IPS-15b (cell line): ENCODE data around the gene ISLR.

Experiments used
- H3K27me3 ChIP-seq: one replicate; pipeline ENCODE4 v1.6.1; 2013; ENCODE audit warnings: low read length; ENCODE audit not compliant: control insufficient read depth, insufficient read depth
- H3K36me3 ChIP-seq: one replicate; pipeline ENCODE4 v1.6.1; 2013; ENCODE audit warnings: low read length; ENCODE audit not compliant: control insufficient read depth, insufficient read depth
- H3K4me1 ChIP-seq: one replicate; pipeline ENCODE4 v1.6.1; 2013; ENCODE audit warnings: mild to moderate bottlenecking, low read length; ENCODE audit not compliant: control insufficient read depth, insufficient read depth
- H3K4me3 ChIP-seq: one replicate; pipeline ENCODE4 v1.5.1; 2013; ENCODE audit warnings: low read depth, low read length
- H3K9ac ChIP-seq: one replicate; pipeline ENCODE4 v1.6.1; 2013; ENCODE audit warnings: low read depth, mild to moderate bottlenecking, low read length
- H3K9me3 ChIP-seq: one replicate; pipeline ENCODE4 v1.6.1; 2013; ENCODE audit warnings: mild to moderate bottlenecking, low read length; ENCODE audit not compliant: control insufficient read depth, insufficient read depth

ISLR gene

DNA sequence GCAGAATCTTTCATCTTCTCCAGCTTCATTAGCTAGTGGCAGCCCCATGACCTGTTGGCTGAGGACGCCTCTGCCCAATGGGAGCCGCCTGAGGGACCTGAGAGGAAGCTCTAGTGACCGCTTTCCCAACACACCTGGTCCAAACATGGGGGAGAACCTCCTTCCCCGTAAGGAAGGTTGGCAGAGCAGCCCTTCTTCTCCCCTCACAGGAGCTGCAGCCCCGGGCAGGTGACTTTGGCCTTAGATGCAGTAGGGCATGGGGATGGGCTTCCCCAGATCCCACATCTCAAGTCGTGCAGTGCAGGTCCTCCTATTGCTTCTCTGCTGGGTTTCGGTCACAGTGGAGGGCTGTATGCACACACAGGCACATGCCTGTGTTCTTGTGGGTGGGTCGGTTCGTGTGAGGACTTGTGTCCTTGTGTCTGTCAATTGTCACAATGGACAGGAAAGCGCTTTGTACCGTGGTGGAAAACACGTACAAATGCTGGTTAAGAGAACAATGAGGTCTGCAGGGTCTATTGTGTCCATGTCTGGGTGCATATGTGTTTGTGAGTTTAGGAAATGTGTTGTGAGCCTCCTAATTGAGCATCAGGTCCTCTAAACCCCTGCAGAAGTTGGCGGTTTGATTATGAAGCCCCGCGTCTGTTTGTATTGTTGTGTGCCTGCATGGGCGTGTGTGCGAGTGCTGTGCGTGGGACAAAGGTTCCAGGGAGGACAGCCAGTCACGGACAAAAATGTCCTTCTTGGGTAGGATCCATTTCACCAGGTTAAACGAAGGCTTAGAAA, 41.7 kb upstream of the ISLR start:
- peak overlapping the region; percentile 55 for H3K4me3 ChIP-seq
- H3K9me3 ChIP-seq, result no peaks in the 10 kb centered on the region
- H3K4me1 ChIP-seq, result peaks cover 27% of the 10 kb centered on the region
- H3K27me3 ChIP-seq, result peaks cover 91% of the 10 kb centered on the region
- H3K9ac ChIP-seq, result no peak overlapping the region
- peaks cover 2% of the 10 kb centered on the region for H3K36me3 ChIP-seq

DNA sequence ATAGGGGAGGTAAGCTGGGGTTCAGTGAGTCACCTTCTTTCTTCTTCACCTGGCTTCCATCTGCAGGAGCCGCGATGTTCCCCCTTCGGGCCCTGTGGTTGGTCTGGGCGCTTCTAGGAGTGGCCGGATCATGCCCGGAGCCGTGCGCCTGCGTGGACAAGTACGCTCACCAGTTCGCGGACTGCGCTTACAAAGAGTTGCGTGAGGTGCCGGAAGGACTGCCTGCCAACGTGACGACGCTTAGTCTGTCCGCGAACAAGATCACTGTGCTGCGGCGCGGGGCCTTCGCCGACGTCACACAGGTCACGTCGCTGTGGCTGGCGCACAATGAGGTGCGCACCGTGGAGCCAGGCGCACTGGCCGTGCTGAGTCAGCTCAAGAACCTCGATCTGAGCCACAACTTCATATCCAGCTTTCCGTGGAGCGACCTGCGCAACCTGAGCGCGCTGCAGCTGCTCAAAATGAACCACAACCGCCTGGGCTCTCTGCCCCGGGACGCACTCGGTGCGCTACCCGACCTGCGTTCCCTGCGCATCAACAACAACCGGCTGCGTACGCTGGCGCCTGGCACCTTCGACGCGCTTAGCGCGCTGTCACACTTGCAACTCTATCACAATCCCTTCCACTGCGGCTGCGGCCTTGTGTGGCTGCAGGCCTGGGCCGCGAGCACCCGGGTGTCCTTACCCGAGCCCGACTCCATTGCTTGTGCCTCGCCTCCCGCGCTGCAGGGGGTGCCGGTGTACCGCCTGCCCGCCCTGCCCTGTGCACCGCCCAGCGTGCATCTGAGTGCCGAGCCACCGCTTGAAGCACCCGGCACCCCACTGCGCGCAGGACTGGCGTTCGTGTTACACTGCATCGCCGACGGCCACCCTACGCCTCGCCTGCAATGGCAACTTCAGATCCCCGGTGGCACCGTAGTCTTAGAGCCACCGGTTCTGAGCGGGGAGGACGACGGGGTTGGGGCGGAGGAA, 40.5 kb upstream of the ISLR start:
- peaks cover 93% of the 10 kb centered on the region for H3K27me3 ChIP-seq
- peaks cover 31% of the 10 kb centered on the region for H3K4me1 ChIP-seq
- H3K9me3 ChIP-seq, result no peaks in the 10 kb centered on the region
- no peak overlapping the region for H3K9ac ChIP-seq
- H3K36me3 ChIP-seq, result peaks cover 2% of the 10 kb centered on the region
- peak overlapping the region; percentile 55 for H3K4me3 ChIP-seq

DNA sequence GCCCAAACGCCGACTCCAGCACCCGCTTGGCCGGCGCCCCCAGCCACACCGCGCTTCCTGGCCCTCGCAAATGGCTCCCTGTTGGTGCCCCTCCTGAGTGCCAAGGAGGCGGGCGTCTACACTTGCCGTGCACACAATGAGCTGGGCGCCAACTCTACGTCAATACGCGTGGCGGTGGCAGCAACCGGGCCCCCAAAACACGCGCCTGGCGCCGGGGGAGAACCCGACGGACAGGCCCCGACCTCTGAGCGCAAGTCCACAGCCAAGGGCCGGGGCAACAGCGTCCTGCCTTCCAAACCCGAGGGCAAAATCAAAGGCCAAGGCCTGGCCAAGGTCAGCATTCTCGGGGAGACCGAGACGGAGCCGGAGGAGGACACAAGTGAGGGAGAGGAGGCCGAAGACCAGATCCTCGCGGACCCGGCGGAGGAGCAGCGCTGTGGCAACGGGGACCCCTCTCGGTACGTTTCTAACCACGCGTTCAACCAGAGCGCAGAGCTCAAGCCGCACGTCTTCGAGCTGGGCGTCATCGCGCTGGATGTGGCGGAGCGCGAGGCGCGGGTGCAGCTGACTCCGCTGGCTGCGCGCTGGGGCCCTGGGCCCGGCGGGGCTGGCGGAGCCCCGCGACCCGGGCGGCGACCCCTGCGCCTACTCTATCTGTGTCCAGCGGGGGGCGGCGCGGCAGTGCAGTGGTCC, 39.7 kb upstream of the ISLR start:
- Histone ChIP-seq H3K4me3 (peak overlapping the region; percentile 55), H3K4me1 (peaks cover 31% of the 10 kb centered on the region), H3K9ac (no peak overlapping the region), H3K27me3 (peaks cover 93% of the 10 kb centered on the region), H3K36me3 (peaks cover 2% of the 10 kb centered on the region), H3K9me3 (no peaks in the 10 kb centered on the region)

DNA sequence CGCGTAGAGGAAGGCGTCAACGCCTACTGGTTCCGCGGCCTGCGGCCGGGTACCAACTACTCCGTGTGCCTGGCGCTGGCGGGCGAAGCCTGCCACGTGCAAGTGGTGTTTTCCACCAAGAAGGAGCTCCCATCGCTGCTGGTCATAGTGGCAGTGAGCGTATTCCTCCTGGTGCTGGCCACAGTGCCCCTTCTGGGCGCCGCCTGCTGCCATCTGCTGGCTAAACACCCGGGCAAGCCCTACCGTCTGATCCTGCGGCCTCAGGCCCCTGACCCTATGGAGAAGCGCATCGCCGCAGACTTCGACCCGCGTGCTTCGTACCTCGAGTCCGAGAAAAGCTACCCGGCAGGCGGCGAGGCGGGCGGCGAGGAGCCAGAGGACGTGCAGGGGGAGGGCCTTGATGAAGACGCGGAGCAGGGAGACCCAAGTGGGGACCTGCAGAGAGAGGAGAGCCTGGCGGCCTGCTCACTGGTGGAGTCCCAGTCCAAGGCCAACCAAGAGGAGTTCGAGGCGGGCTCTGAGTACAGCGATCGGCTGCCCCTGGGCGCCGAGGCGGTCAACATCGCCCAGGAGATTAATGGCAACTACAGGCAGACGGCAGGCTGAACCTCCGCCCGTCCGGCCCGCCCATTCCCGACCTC, 39.0 kb upstream of the ISLR start:
- peaks cover 30% of the 10 kb centered on the region for H3K4me1 ChIP-seq
- peak overlapping the region; percentile 55 for H3K4me3 ChIP-seq
- H3K27me3 ChIP-seq, result peaks cover 93% of the 10 kb centered on the region

DNA sequence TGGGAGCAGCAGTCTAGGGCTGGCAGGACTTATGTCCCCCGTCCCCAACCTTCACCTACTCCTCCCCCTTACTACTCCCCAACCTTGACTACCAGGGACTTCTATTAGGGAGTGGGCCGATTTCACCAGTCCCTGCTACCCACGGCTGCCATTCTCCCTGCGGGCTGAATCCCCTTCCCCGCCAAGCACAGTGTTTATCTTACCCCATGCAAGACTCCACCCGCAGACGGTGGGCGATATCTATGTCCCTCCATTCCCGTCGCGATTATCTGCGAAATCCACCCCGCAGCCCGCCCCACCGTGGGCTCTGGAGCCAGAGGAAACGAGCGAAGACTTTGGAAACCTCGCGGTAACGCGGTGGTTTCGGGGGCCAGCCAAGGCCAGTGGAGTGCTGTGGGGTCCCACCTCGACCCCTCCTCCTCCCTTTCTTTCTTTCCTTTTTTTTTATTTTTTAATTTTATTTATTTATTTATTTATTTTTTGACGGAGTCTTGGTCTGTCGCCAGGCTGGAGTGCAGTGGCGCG, 38.4 kb upstream of the ISLR start:
- Histone ChIP-seq H3K36me3 (peaks cover 2% of the 10 kb centered on the region), H3K4me3 (peak overlapping the region; percentile 59), H3K9me3 (no peaks in the 10 kb centered on the region), H3K4me1 (peaks cover 29% of the 10 kb centered on the region), H3K27me3 (peaks cover 90% of the 10 kb centered on the region), H3K9ac (no peak overlapping the region)

More for the DNA sequence above, 39.0 kb upstream of the ISLR start:
- no peaks in the 10 kb centered on the region for H3K9me3 ChIP-seq
- H3K9ac ChIP-seq, result no peak overlapping the region
- H3K36me3 ChIP-seq, result peaks cover 2% of the 10 kb centered on the region

DNA sequence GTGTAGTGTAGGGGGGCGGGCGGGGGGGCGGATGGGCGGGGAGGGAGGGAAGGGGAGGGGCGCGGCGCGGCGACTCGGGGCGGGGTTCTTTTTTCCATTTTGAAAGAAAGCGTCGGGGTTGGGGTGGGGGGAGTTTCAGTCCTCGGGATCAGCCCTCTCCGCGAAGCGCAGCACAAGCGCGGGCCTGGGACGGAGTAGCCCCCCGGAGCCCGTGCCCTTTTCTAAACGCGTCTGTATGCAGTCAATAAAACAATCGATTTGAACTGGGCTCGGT, 37.0 kb upstream of the ISLR start:
- Histone ChIP-seq H3K36me3 (peaks cover 2% of the 10 kb centered on the region), H3K9ac (no peak overlapping the region), H3K9me3 (no peaks in the 10 kb centered on the region), H3K4me3 (peak overlapping the region; percentile 58), H3K27me3 (peaks cover 76% of the 10 kb centered on the region), H3K4me1 (peaks cover 34% of the 10 kb centered on the region)

DNA sequence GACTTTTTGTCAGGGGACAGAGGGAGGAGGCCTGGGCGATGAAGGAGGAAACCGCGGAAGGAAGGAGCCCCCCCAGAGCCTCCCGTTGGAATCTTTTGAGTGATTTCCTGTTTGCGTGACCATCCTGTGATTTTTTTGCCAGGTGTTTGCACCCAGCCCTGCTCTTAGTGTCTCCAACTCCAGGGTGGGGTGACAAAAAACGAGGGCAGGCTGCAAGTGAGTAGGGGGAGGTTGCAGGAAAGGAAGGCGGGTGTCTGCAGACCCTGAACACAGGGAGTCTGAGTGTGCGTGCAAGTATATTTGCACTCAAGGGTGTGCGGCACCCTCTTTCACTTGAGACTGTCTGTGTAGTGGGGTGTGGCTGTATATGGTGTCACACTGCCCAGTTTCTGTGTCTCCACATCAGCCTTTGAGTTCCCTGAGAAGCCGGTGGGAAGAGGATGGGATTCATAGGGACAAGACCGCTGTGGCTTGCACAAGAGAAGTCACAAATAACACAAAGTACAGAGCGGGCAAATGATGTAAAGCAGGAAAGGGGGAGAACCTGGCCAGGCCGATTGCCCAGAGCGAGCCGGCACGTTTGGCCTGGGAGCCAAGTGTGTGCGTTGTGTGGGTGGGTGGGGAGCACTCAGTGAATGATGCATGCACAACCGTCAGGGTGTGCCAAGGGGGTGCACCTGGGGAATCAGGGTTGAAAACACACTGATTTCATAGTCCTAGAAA, 36.5 kb upstream of the ISLR start:
- peaks cover under 1% of the 10 kb centered on the region for H3K36me3 ChIP-seq
- peak overlapping the region; percentile 58 for H3K4me3 ChIP-seq
- H3K4me1 ChIP-seq, result peaks cover 30% of the 10 kb centered on the region
- H3K9ac ChIP-seq, result no peak overlapping the region
- no peaks in the 10 kb centered on the region for H3K9me3 ChIP-seq
- H3K27me3 ChIP-seq, result peaks cover 71% of the 10 kb centered on the region

DNA sequence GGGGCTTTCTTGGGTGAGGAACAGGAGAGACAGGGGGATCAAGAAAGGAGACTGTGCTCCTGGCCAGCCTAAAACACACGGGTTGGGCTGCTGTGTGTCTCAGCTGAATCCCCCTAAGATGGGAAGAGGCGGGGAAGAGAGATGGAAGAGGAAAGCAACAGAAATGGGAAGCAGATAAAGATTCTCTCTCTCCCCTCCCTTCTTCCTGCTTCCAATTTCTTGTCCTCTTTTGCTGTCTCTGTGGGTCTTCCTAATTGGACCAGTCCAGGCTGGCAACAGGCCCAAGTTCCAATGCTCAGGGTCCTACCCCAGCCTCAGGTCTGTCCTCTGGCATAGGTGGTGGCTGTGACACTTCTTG, 36.0 kb upstream of the ISLR start:
- no peaks in the 10 kb centered on the region for H3K9me3 ChIP-seq
- H3K4me1 ChIP-seq, result peaks cover 25% of the 10 kb centered on the region
- H3K9ac ChIP-seq, result no peak overlapping the region
- H3K4me3 ChIP-seq, result no peak overlapping the region
- peaks cover 66% of the 10 kb centered on the region for H3K27me3 ChIP-seq
- H3K36me3 ChIP-seq, result no peaks in the 10 kb centered on the region

DNA sequence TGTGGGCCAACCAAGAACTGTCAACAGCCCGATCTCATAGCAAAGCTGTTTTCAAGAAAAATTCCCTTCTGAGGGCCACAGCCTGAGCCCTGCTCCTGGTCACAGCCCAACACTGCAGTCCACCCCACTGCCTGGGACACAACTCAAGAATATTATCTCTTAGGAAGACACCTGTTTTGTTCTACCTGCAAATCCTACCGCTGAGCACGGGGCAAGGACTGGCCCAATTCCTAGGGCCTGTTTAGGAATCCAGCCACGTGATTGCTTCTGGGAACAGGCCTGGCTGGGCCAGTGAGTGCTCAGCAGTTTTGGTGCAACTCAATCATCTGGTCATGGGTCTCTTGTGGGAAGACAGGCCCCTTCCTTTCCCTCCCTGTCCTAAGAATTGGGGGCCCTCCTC, 34.9 kb upstream of the ISLR start:
- Histone ChIP-seq H3K9me3 (no peaks in the 10 kb centered on the region), H3K9ac (no peak overlapping the region), H3K36me3 (no peaks in the 10 kb centered on the region), H3K4me1 (peaks cover 20% of the 10 kb centered on the region), H3K27me3 (peaks cover 55% of the 10 kb centered on the region), H3K4me3 (no peak overlapping the region)

DNA sequence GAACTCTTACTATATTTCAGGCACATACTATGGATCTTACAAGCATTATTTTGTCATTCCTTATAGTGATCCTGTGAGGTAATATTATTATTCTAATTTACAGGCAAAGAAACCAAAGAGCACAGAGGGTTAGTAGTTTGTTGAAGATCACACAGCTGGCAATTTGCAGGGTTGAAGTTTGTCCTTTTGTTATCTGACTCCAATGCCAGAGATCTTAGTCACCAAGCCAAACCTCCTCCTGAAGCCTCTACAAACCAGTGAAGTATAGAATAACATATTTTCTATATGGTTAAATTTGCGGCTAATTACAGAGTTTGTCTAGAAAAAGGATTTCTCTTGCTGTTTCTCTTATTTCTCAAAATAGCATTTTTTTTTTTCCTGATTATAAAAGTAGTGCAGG, 31.9 kb upstream of the ISLR start:
- H3K9me3 ChIP-seq, result no peaks in the 10 kb centered on the region
- H3K4me1 ChIP-seq, result peaks cover 20% of the 10 kb centered on the region
- H3K4me3 ChIP-seq, result no peak overlapping the region
- peaks cover 30% of the 10 kb centered on the region for H3K27me3 ChIP-seq
- H3K9ac ChIP-seq, result no peak overlapping the region
- no peaks in the 10 kb centered on the region for H3K36me3 ChIP-seq
